Colonic mucosa (tissue), 4 donors: ENCODE measurements around the gene PHIP. TPM values are rescaled to one million over a fixed set of nuclear protein-coding genes. Genes with fewer than 3 reads are reported as not detected.

ENCODE experiments used
- DNase-seq: peaks from one replicate; pipeline ENCODE4 v3.0.0-alpha.2; 2020
- H3K27ac ChIP-seq: fragments of 200-600 bp; one replicate; pipeline ENCODE4 v1.8.0; 2021
- H3K27me3 ChIP-seq: fragments of 200-600 bp; one replicate; pipeline ENCODE4 v1.8.0; 2021
- H3K36me3 ChIP-seq: fragments of 200-600 bp; one replicate; pipeline ENCODE4 v1.8.0; 2021
- H3K4me1 ChIP-seq: fragments of 200-600 bp; one replicate; pipeline ENCODE4 v1.8.0; 2021; ENCODE audit warnings: mild to moderate bottlenecking
- H3K4me3 ChIP-seq: fragments of 200-600 bp; one replicate; pipeline ENCODE4 v1.8.0; 2021
- H3K9ac ChIP-seq, 2 donors: one replicate each; pipeline ENCODE4 v1.7.0; 2013; ENCODE audit warnings: control low read depth in 2 of 2, low read depth in 2 of 2, low read length in 2 of 2
- H3K9me3 ChIP-seq: fragments of 200-600 bp; one replicate; pipeline ENCODE4 v1.8.0; 2021
- CTCF ChIP-seq: fragments of 200-600 bp; IDR thresholded peaks from one replicate; pipeline ENCODE4 v1.8.0; 2022; ENCODE audit warnings: antibody characterized with exemption, mild to moderate bottlenecking
- intact Hi-C: fragments of 100-400 bp; cut with DNase I; formaldehyde crosslinking; loops from one replicate; pipeline ENCODE4 v1.14.1; 2022
- total RNA-seq, 2 donors: library from RNA; stranded (reverse); fragmentation: NEBNext Ultra II Directional in 1 of 2; extraction: Animal tissue kit (Norgen Biotek cat#: 25700) in 1 of 2; gene quantifications; one replicate each; pipeline ENCODE4 v1.2.1, GENCODE V29; 2021
- donor health status: healthy.
- donor health status: DM: no; HTN: no; CAD: no.
- donor health status: DM: no; HTN: no; CAD: no.

Gene PHIP
- total RNA-seq, 2 donors from 2014 or later: 19.3 to 20.5 TPM

DNA sequence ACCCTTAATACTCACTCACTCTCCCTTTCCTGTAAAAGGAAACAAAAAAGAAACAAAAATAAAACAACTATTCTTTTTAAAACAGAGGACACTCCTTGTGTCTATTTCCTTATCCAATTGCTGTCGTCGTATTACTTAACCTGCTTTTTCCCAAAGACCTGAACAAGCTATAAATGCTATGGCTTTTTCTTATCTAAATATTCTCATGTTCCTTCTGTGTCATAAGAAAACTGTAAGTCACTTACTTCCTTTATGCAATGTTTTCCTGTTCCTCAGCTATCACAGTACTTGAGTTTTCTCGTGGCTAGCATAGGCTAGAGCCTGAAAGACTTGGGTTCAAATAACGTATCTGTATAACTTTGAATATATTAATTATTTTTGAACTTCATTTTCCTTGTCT lies 111.5 kb downstream of the PHIP start:
- H3K4me3 ChIP-seq: no peak overlapping the region
- no peak for TF ChIP-seq CTCF
- H3K4me1 ChIP-seq: no peaks in the 10 kb centered on the region
- no peak overlapping the region for H3K9ac ChIP-seq
- H3K9me3 ChIP-seq: no peaks in the 10 kb centered on the region
- peaks cover 4% of the 10 kb centered on the region for H3K36me3 ChIP-seq
- H3K27me3 ChIP-seq: no peaks in the 10 kb centered on the region
- intact Hi-C loops: loop anchor here (10.0 kb wide), 1 partner anchor 98 kb away; no protein-coding TSS in a partner anchor
- H3K27ac ChIP-seq: no peak overlapping the region
- DNase-seq: no peak

DNA sequence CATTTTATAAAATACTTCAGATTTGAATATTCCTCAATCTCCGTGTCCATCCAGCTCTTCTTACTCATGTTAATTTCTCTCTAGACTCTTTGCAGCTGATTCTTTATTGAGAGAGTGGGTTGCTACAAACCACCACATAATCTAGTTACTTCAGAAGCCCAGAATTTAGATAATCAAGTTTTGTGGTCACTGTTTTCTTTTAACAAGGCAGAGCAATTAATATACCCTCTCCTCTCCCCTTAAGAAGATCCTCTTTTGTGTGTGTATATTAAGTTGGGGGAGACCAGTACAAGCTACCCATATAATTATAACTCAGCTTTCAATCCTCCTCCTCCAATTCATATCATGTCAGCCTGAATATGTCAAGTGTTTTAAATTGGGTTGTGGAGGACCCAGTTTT lies 115.6 kb downstream of the PHIP start:
- H3K4me3 ChIP-seq: no peak overlapping the region
- H3K27me3 ChIP-seq: no peaks in the 10 kb centered on the region
- no peak overlapping the region for H3K27ac ChIP-seq
- TF ChIP-seq CTCF: no peak
- intact Hi-C loops: loop anchor here (10.0 kb wide), 1 partner anchor 102 kb away; no protein-coding TSS in a partner anchor
- H3K36me3 ChIP-seq: peaks cover 4% of the 10 kb centered on the region
- H3K9me3 ChIP-seq: no peaks in the 10 kb centered on the region
- no peak overlapping the region for H3K9ac ChIP-seq
- DNase-seq: no peak
- H3K4me1 ChIP-seq: no peaks in the 10 kb centered on the region

DNA sequence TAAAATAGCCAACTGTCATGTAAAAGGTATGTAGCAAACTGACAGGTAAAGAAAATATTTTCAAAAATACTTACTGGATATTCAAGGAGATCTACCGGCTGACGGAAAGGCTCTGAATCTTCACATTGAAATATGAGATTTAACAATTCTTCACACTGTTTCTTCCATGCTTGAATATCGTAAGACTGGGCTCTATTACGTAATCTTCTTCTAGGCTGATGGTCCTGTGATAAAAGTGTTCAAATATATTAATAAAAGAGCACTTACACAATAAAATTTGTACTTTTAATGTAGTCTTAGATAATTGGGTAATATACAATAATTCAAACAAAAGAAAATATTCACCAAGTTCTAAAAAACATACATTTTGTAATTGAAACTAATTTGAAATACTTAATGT lies 123.3 kb downstream of the PHIP start:
- intact Hi-C loops: no loop called here
- H3K36me3 ChIP-seq: peaks cover 20% of the 10 kb centered on the region
- TF ChIP-seq CTCF: no peak

GRCh38 chr6:78953798-78954197 lies 124.3 kb downstream of the PHIP start:
- H3K36me3 ChIP-seq: peaks cover 22% of the 10 kb centered on the region
- intact Hi-C loops: no loop called here

More for the DNA sequence above, 123.3 kb downstream of the PHIP start:
- Histone ChIP-seq H3K4me1 (no peaks in the 10 kb centered on the region), H3K27ac (no peak overlapping the region), H3K27me3 (no peaks in the 10 kb centered on the region), H3K9ac (no peak overlapping the region), H3K9me3 (no peaks in the 10 kb centered on the region), H3K4me3 (no peak overlapping the region)
- DNase-seq: no peak

DNA sequence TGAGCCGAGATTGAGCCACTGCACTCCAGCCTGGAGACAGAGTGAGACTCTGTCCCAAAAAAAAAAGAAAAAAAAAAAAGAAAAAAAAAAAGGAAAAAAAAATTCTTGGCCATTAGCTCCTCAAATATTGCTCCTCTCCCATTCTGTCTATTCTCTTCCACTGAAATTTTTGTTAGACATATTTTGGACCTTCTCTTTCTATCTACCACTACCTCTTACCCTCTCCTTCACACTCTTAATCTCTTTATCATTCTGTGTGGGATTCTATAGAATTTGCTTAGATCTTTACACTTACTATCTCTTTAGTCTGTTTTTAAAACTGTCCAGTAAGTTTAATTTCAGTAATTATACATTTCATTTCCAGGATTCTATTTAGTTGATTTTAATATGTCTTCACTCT lies 125.7 kb downstream of the PHIP start:
- no peak for DNase-seq
- H3K4me3 ChIP-seq: no peak overlapping the region
- no peak overlapping the region for H3K9ac ChIP-seq
- H3K4me1 ChIP-seq: no peaks in the 10 kb centered on the region
- no peak overlapping the region for H3K27ac ChIP-seq
- H3K27me3 ChIP-seq: no peaks in the 10 kb centered on the region
- intact Hi-C loops: no loop called here
- TF ChIP-seq CTCF: no peak
- peaks cover 22% of the 10 kb centered on the region for H3K36me3 ChIP-seq
- peaks cover 5% of the 10 kb centered on the region for H3K9me3 ChIP-seq

More at GRCh38 chr6:78953798-78954197, 124.3 kb downstream of the PHIP start:
- Histone ChIP-seq H3K9me3 (peaks cover 3% of the 10 kb centered on the region), H3K27ac (no peak overlapping the region), H3K27me3 (no peaks in the 10 kb centered on the region), H3K9ac (no peak overlapping the region), H3K4me3 (no peak overlapping the region), H3K4me1 (no peaks in the 10 kb centered on the region)
- no peak for DNase-seq
- no peak for TF ChIP-seq CTCF
